Smooth muscle cell (in vitro differentiated cells): ENCODE data around the gene FABP2. TPM values are rescaled to one million over a fixed set of nuclear protein-coding genes. Genes with fewer than 3 reads are reported as not detected.
"Not testable (repeated sequence)": the region's sequence is repeated elsewhere in the genome, so short reads cannot be mapped to it uniquely, and the experiment has no call there.

Source experiments
- DNase-seq: peaks from one replicate; lab custom pipeline; 2025; ENCODE audit not compliant: unreplicated experiment; lab: John Stamatoyannopoulos, UW
- H2AFZ ChIP-seq: fragments of 200-600 bp; sonication (generic); 2 replicates; pipeline ENCODE4 v1.6.0; 2016; ENCODE audit warnings: antibody characterized with exemption, low read depth, mild to moderate bottlenecking
- H3F3A ChIP-seq: fragments of 200-600 bp; sonication (generic); 2 replicates; pipeline ENCODE4 v1.6.0; 2017; ENCODE audit warnings: antibody characterized with exemption, low read depth
- H3K27ac ChIP-seq: fragments of 200-600 bp; sonication (generic); 2 replicates; pipeline ENCODE4 v1.5.1; 2016; ENCODE audit warnings: low read depth, mild to moderate bottlenecking
- H3K27me3 ChIP-seq: fragments of 200-600 bp; sonication (generic); 2 replicates; pipeline ENCODE4 v1.6.1; 2016; ENCODE audit warnings: low read depth, mild to moderate bottlenecking
- H3K36me3 ChIP-seq: fragments of 200-600 bp; sonication (generic); 2 replicates; pipeline ENCODE4 v1.5.1; 2016; ENCODE audit warnings: low read depth
- H3K4me1 ChIP-seq: fragments of 200-600 bp; sonication (generic); 2 replicates; pipeline ENCODE4 v1.5.1; 2016; ENCODE audit warnings: low read depth
- H3K4me2 ChIP-seq: fragments of 200-600 bp; sonication (generic); 2 replicates; pipeline ENCODE4 v1.6.0; 2016; ENCODE audit warnings: mild to moderate bottlenecking
- H3K4me3 ChIP-seq: fragments of 200-600 bp; sonication (generic); 2 replicates; pipeline ENCODE4 v1.5.1; 2016; ENCODE audit warnings: mild to moderate bottlenecking
- H3K79me2 ChIP-seq: fragments of 200-600 bp; sonication (generic); 2 replicates; pipeline ENCODE4 v1.6.0; 2016; ENCODE audit warnings: low read depth, mild to moderate bottlenecking
- H3K9ac ChIP-seq: fragments of 200-600 bp; sonication (generic); 2 replicates; pipeline ENCODE4 v1.6.0; 2016; ENCODE audit warnings: low read depth
- H3K9me3 ChIP-seq: fragments of 200-600 bp; sonication (generic); replicated peaks from 2 replicates; pipeline ENCODE4 v1.5.1; 2016; ENCODE audit warnings: low read depth
- H4K20me1 ChIP-seq: fragments of 200-600 bp; sonication (generic); 2 replicates; pipeline ENCODE4 v1.6.0; 2016; ENCODE audit warnings: low read depth
- WGBS: methylation state at CpG from one replicate; pipeline ENCODE4 v1.1.7; 2016; ENCODE audit warnings: low lambda C conversion rate; 5-methylcytosine and 5-hydroxymethylcytosine counted together
- polyA plus RNA-seq: library from polyadenylated mRNA; unstranded; fragments of >200 nt; fragmentation: Nextera tagmentation; extraction: Ambion mirVana; gene quantifications from 2 replicates; pipeline ENCODE4 v1.2.1, GENCODE V29; 2016
- total RNA-seq: library from RNA; depleted of rRNA; stranded (reverse); fragments of >200 nt; gene quantifications from 2 replicates; pipeline ENCODE4 v1.2.3, GENCODE V29; 2014

FABP2 gene
- total and polyA plus RNA-seq, 2 experiments from 2014 or later: not detected

DNA sequence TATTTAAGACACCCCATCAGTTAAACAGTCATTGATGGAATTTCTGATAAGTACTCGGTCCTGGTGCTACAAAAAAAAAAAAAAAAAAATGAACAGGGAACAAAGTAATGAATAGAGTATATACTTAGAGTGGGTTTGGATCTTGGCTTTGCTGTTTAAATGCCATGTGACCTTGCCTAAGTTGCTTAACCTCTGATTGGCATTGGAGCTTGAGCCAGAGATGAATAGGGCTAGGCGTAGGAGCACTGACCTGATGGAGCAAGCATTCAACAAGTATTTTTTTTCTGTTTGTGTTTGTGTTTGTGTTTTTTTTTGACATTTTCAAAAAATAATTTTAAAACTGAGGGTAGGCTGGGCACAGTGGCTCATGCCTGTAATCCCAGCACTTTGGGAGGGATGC is 37.9 kb upstream of the FABP2 start:
- not testable (repeated sequence) for H2AFZ ChIP-seq, DNase-seq, H3K79me2 ChIP-seq, H3K27ac ChIP-seq, H3K4me1 ChIP-seq, H3K9ac ChIP-seq, H3K4me2 ChIP-seq, H3K4me3 ChIP-seq, H4K20me1 ChIP-seq, H3K27me3 ChIP-seq, H3F3A ChIP-seq, H3K9me3 ChIP-seq, H3K36me3 ChIP-seq
- 78% methylated on average over 2 of the region's 2 CpGs for WGBS

DNA sequence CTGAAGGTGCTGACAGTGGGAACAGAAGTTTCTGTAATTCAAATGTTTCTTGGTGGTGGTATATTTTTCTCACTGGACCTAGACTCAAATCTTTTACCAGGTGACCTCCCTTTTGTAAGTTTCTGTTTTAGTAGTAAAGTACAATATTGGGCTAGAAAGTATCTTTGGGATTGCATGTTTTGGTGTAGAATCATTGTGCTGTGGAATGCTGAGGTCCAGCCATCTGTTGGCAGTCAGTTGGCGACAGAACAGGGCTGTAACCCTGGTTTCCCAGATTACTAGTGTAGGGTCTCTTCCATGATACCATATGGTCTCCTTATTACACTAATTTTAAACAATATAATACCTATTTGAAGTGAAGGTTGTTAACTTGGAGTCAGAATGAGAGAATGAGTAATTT is 34.9 kb upstream of the FABP2 start:
- not testable (repeated sequence) for H3K79me2 ChIP-seq, H3K9ac ChIP-seq, H3K36me3 ChIP-seq, H3K27me3 ChIP-seq, H3K4me1 ChIP-seq, H3F3A ChIP-seq, H3K9me3 ChIP-seq, DNase-seq, H2AFZ ChIP-seq, H3K4me3 ChIP-seq, H4K20me1 ChIP-seq
- H3K27ac ChIP-seq: peak overlapping the region; percentile 49
- H3K4me2 ChIP-seq: peak overlapping the region; percentile 63
- WGBS: 58% methylated on average over 1 of the region's 1 CpG

DNA sequence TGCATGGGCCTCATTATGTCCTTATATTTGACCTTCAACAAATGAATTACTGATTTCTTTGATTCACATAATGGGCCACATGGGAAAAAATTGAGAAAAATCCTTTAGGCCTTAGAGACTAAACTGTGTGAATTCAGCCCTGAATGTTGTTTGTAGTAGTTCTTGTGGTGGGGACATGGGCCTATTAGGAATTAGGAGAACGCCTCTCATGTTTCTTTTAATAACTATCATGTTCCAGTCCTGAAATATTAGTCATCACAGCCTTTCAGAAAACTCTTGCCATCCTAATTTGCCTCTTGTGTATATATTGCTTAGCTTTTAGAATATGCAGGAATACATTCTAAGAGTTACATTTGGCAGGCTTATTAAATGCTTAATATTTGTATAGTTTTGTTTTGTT is 34.1 kb upstream of the FABP2 start:
- H3F3A ChIP-seq, H3K36me3 ChIP-seq, H3K9ac ChIP-seq, H3K4me3 ChIP-seq, H3K9me3 ChIP-seq, H3K79me2 ChIP-seq, H4K20me1 ChIP-seq, H2AFZ ChIP-seq, H3K27me3 ChIP-seq, H3K4me1 ChIP-seq, DNase-seq: not testable (repeated sequence)
- H3K4me2 ChIP-seq: peak overlapping the region; percentile 63
- H3K27ac ChIP-seq: peak overlapping the region; percentile 49
- WGBS: 42% methylated on average over 1 of the region's 1 CpG

DNA sequence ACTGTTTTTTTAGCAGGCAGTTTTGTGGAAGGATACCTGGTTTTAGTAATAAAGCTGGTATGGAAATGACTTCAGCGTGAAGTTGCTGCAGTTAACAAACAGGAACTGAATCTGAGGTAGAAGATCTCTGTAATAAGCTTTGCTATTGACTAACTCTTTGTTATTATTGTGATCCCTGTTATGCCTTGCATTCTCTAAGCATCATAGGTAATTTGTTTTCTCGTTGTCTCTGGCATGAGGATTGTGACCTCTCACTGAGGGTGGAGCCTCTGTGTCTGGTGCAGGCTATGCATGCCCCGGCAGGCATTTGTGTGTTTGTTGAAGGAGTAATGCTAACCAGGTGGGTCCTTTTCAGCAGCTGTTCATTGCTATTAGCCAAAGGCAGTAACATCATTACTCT is 31.4 kb upstream of the FABP2 start:
- not testable (repeated sequence) for H3K9me3 ChIP-seq, H4K20me1 ChIP-seq, H3K4me1 ChIP-seq, DNase-seq, H3K27ac ChIP-seq, H3K27me3 ChIP-seq, H3K36me3 ChIP-seq, H3K79me2 ChIP-seq, H2AFZ ChIP-seq, H3K9ac ChIP-seq, H3K4me2 ChIP-seq, H3K4me3 ChIP-seq, H3F3A ChIP-seq
- WGBS: 59% methylated on average over 2 of the region's 3 CpGs

DNA sequence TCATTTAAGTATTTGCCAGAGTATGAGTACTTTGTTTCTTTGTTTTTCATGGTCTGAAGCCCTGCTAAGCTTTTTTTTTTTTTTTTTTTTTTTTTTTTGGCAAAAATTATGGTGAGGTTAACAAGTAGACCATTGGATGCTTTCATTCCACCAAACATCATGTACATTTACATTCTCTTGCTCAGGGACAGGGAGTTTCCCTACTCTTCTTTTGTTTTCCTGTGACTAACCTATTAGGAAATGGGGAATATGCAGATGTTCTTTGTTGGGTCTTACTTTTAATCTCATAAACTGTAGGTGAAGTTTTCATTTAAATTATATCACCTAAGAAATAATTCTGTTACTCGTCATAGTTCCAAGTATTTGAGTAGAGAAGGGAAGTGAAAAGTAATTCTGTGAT is 26.2 kb upstream of the FABP2 start:
- not testable (repeated sequence) for H3K79me2 ChIP-seq, H4K20me1 ChIP-seq
- WGBS: 95% methylated on average over 1 of the region's 1 CpG

GRCh38 chr4:119343293-119343692 is 21.4 kb upstream of the FABP2 start:
- H3F3A ChIP-seq, H3K27me3 ChIP-seq, H3K4me2 ChIP-seq, DNase-seq, H3K4me3 ChIP-seq, H3K9me3 ChIP-seq, H4K20me1 ChIP-seq, H3K27ac ChIP-seq, H3K4me1 ChIP-seq, H3K79me2 ChIP-seq, H2AFZ ChIP-seq, H3K36me3 ChIP-seq, H3K9ac ChIP-seq: not testable (repeated sequence)
- WGBS: no CpG with 5 or more reads among the region's 2 CpGs

More for the DNA sequence above, 26.2 kb upstream of the FABP2 start:
- not testable (repeated sequence) for H3F3A ChIP-seq, H3K4me3 ChIP-seq, DNase-seq, H3K4me1 ChIP-seq, H3K27me3 ChIP-seq, H3K36me3 ChIP-seq, H3K9ac ChIP-seq, H2AFZ ChIP-seq, H3K27ac ChIP-seq, H3K4me2 ChIP-seq, H3K9me3 ChIP-seq

DNA sequence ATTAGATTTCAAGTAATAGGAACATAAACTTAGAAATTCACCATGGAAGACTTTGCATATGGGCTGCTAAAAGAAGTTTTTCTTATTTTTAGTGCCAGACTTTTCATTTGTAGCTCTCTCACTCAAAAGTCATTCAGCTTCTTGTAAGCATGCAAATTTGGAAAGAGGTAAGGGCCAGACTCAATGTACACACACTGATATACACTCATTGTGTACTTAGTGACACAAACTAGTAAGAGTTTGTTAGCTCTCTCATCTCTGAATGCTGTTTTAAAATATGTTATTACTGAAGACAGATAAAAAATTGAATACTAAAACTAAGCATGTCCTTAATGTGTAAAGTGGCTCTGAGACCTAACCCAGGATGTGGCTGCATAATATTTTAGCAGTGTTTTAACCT is 18.0 kb upstream of the FABP2 start:
- not testable (repeated sequence) for H3K4me1 ChIP-seq, H4K20me1 ChIP-seq

More for the DNA sequence above, 18.0 kb upstream of the FABP2 start:
- DNase-seq, H3K9ac ChIP-seq, H3K27me3 ChIP-seq, H3F3A ChIP-seq, H2AFZ ChIP-seq, H3K4me2 ChIP-seq, H3K79me2 ChIP-seq, H3K27ac ChIP-seq, H3K36me3 ChIP-seq, H3K9me3 ChIP-seq, H3K4me3 ChIP-seq: not testable (repeated sequence)
